GM18858 (cell line): ENCODE results near the gene TMEM61.

Experiments used
- ATAC-seq: cut with Tn5 transposase; IDR thresholded peaks from one replicate; pipeline ENCODE4 v1.9.1; 2021; ENCODE audit not compliant: unreplicated experiment

TMEM61 gene

GRCh38 chr1:55037733-55038551 is 57.5 kb downstream of the TMEM61 start:
- no peak for ATAC-seq

- ATAC-seq: no peak
Measured at GRCh38 chr1:55038552-55038838, 58.1 kb downstream of the TMEM61 start.

- ATAC-seq: no peak
Measured at GRCh38 chr1:55038974-55039341, 58.5 kb downstream of the TMEM61 start.

- ATAC-seq: no peak
Measured at GRCh38 chr1:55039342-55040082, 59.1 kb downstream of the TMEM61 start, which contains the start of gene PCSK9. TSS of gene PCSK9 (plus strand) at chr1:55039548. CDS start at chr1:55039838, 290 bp downstream.

- ATAC-seq: no peak
Measured at GRCh38 chr1:55040083-55040932, 59.9 kb downstream of the TMEM61 start.

GRCh38 chr1:55040933-55041494 is 60.6 kb downstream of the TMEM61 start:
- ATAC-seq: no peak

GRCh38 chr1:55041613-55042012 is 61.2 kb downstream of the TMEM61 start:
- ATAC-seq: no peak
